Fibroblast of pulmonary artery (primary cell): ENCODE data around the gene BSDC1.
"Not testable (repeated sequence)": the region's sequence is repeated elsewhere in the genome, so short reads cannot be mapped to it uniquely, and the experiment has no call there.

Experiments
- DNase-seq: peaks from one replicate; pipeline ENCODE4 v3.0.0-alpha.2; 2010; ENCODE audit warnings: low read depth
- H3K4me3 ChIP-seq: replicated peaks from 2 replicates; pipeline ENCODE4 v1.5.1; 2011; ENCODE audit warnings: low read depth, mild to moderate bottlenecking, control low read depth, low read length, moderate library complexity
- TF ChIP-seq, protein P1 (sequence below): IDR thresholded peaks from 2 replicates; pipeline ENCODE4 v1.5.1; 2011; ENCODE audit warnings: mild to moderate bottlenecking, control low read depth, low read length, inconsistent platforms; ENCODE audit errors: missing control alignments

The BSDC1 gene, protein sequence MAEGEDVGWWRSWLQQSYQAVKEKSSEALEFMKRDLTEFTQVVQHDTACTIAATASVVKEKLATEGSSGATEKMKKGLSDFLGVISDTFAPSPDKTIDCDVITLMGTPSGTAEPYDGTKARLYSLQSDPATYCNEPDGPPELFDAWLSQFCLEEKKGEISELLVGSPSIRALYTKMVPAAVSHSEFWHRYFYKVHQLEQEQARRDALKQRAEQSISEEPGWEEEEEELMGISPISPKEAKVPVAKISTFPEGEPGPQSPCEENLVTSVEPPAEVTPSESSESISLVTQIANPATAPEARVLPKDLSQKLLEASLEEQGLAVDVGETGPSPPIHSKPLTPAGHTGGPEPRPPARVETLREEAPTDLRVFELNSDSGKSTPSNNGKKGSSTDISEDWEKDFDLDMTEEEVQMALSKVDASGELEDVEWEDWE

DNA sequence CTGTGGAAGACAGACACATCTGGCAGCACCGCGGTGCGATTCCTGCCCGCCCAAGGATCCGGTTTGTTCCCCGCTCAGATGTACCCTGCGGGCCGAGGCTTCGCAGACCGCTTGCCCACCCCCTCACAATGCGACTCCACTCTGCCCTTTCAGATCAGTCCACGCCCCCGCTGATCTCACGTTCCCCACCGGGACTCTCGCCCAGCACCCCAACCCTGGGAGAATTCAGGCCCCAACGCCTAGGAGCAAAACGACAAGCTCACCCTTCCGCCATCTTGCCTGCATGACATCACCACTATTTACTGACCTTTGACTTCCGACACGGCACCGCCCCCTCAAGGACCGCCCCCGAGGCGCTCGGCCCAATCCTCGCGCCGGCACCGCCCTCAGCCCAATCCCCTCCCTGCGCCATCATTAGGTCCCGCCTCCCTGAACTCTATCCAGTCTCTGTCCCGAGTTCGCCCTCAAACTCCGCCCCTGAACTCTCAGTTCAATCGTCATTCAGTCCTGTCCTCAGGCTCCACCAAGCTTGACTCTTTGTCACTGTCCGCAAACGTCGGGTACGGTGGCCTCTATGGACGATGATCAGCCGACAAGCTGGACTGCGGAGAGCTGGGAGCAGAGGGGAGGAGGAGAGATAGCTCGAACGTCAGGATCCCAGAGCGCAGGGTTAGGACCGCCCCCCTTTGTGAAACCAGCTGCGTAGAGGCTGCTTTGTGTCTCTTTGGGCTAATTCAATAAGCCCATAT, at the start of gene BSDC1:
TSS of gene BSDC1 (minus strand) at position 301 of the 749 bp plus-strand sequence. CDS start at position 274, 27 bp downstream.
- DNase-seq = peak; percentile 99
- TF ChIP-seq, protein P1, sequence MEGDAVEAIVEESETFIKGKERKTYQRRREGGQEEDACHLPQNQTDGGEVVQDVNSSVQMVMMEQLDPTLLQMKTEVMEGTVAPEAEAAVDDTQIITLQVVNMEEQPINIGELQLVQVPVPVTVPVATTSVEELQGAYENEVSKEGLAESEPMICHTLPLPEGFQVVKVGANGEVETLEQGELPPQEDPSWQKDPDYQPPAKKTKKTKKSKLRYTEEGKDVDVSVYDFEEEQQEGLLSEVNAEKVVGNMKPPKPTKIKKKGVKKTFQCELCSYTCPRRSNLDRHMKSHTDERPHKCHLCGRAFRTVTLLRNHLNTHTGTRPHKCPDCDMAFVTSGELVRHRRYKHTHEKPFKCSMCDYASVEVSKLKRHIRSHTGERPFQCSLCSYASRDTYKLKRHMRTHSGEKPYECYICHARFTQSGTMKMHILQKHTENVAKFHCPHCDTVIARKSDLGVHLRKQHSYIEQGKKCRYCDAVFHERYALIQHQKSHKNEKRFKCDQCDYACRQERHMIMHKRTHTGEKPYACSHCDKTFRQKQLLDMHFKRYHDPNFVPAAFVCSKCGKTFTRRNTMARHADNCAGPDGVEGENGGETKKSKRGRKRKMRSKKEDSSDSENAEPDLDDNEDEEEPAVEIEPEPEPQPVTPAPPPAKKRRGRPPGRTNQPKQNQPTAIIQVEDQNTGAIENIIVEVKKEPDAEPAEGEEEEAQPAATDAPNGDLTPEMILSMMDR = no peak
- peak within 1 kb of the TSS; percentile 91 for H3K4me3 ChIP-seq

GRCh38 chr1:32441467-32441866, 47.2 kb upstream of the BSDC1 start:
- DNase-seq, H3K4me3 ChIP-seq: not testable (repeated sequence)

- not testable (repeated sequence) for H3K4me3 ChIP-seq, DNase-seq
Measured at GRCh38 chr1:32438777-32439176, 44.5 kb upstream of the BSDC1 start.

- no peak for DNase-seq
- TF ChIP-seq, protein P1 = no peak
- no peak overlapping the region for H3K4me3 ChIP-seq
Measured at GRCh38 chr1:32438136-32438535, 43.9 kb upstream of the BSDC1 start.

DNA sequence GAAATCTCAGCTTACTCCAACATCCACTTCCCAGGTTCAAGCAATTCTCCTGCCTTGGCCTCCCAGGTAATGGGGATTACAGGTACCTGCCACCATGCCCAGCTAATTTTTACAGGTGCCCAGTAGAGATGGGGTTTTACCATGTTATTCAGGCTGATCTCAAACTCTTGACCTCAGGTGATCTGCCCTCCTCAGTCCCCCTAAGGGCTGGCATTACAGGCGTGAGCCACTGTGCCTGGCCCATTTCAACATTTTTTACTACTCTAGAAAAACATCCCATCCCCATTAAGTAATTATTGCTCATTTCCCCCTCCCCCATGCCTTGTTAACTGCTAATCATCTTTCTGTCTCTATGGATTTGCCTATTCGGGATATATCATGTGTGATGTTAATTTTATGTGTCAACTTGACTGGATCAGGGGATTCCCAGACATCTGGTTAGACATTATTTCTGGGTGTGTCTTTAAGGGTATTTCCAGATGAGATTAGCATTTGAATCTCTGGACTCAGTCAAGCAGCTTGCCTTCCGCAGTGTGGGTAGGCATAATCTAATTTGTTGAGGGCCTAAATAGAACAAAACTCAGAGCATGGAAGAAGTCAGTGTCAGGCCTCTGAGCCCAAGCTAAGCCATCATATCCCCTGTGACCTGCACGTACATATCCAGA, 37.6 kb upstream of the BSDC1 start:
- H3K4me3 ChIP-seq = no peak overlapping the region
- DNase-seq = no peak
- TF ChIP-seq, protein P1 = no peak

DNA sequence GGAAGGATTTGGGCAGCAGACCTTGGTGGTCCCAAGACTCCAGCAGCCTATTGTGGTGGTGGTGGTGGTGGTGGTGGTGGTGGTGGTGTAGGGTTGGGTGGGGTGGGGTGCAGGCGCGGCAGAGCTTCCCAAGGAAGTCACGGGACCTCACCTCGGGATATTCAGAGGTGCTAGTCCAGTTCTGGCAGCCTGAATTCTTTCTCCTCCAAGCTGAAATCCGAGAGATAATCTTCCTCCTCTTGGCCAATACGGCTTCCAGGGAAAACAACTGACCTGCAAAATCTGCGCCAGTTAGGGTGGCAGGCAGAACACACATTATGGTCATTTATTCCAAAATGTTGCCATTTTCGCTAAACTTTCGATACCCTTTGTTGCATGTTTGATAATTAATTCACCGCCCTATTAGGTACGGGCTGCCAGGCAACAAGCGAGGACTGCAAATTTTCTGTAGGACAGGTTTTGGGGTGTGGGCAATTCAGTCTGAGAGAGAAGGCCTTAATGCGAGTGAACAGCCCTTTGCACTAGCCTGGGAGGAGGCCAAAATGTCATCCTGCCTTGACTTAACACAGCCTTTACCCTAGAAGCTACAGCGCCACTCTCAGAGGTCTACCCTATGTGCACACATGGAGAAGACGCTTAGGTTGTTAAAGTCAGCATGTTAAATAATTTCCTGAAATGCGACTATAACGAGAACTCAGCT, 33.2 kb upstream of the BSDC1 start:
- TF ChIP-seq, protein P1 = no peak
- no peak for DNase-seq
- H3K4me3 ChIP-seq = no peak overlapping the region

DNA sequence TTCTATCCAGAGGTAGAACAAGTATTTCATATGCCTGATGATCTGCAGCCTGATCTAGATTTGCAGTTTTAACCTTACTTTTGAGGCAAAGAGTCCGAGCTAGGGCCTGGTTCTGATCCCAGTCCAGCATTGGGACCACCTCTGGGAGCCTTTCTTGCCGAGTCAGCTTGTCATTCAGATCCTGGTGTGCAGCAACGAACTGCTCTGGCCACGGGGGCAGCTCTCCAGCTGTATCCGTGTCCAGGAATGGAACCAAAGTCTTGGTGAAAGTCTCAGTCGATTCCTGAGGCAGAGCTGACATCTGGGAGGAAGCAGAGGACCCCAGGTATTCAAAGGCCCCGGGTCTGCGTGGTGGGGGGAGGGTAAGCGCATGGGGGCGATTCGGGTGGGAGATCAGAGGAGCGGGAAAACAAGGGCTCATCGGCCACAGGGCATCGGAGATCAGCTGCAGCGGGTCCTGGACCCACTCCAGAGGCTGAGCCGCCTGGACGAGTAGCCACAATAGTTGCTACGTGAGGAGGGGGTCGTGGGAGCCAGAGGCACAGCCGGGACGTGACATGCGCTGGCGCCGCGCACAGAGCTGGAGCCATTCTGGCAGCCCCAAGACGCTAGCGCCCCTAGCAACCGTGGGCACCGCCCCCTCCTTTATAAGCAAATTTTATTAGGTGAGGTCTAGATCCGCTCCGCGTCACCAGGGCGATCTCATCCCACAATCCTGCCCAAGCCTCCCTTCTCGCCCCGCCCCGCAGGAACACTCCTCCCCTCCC, 32.4 kb upstream of the BSDC1 start:
- DNase-seq = peak; percentile 13
- H3K4me3 ChIP-seq = peak overlapping the region; percentile 34
- TF ChIP-seq, protein P1 = no peak
